Naive thymus-derived CD4-positive, alpha-beta T cell (primary cell): ENCODE measurements around the gene CAMSAP1. TPM values are rescaled to one million over a fixed set of nuclear protein-coding genes. Genes with fewer than 3 reads are reported as not detected.

Experiments
- ATAC-seq: fragments of 150-1000 bp; cut with Tn5 transposase; 2 replicates; pipeline ENCODE4 v1.10.0; 2021; ENCODE audit warnings: mild to moderate bottlenecking, moderate library complexity
- CTCF ChIA-PET: fragments of 350-600 bp; sonication (Branson Sonifier 250); formaldehyde crosslinking; loops from one replicate; lab custom pipeline; 2021; ENCODE audit warnings: antibody characterized with exemption; lab: Charles Lee
- POLR2A ChIA-PET: fragments of 350-600 bp; sonication (Branson Sonifier 250); formaldehyde crosslinking; loops from one replicate; lab custom pipeline; 2021; ENCODE audit warnings: antibody characterized with exemption, inconsistent platforms; lab: Charles Lee
- DNase-seq, 9 donors: peaks; one replicate each; pipeline versions ENCODE4 v3.0.0 to v3.0.0-alpha.2; 2020 to 2022; ENCODE audit warnings: mixed read lengths in 1 of 9
- H3K27ac ChIP-seq: one replicate; pipeline ENCODE4 v1.7.0; 2013; ENCODE audit warnings: mild to moderate bottlenecking, low read depth, low read length, moderate library complexity
- H3K27me3 ChIP-seq, 2 donors: one replicate each; pipeline ENCODE4 v1.7.0; 2013; ENCODE audit warnings: low read length in 2 of 2, mild to moderate bottlenecking in 2 of 2, moderate library complexity in 2 of 2; ENCODE audit not compliant: control insufficient read depth in 2 of 2, insufficient read depth in 2 of 2
- H3K36me3 ChIP-seq, 3 experiments: 1 replicate in 2 of 3; 2 replicates in 1 of 3; pipeline ENCODE4 v1.7.0; 2013; ENCODE audit warnings: low read length in 3 of 3, mild to moderate bottlenecking in 3 of 3, moderate library complexity in 1 of 3; ENCODE audit not compliant: insufficient read depth in 3 of 3, control insufficient read depth in 2 of 3
- H3K4me1 ChIP-seq, 2 donors: one replicate each; pipeline ENCODE4 v1.7.0; 2013; ENCODE audit warnings: low read length in 2 of 2, mild to moderate bottlenecking in 2 of 2, moderate library complexity in 1 of 2; ENCODE audit not compliant: control insufficient read depth in 2 of 2, insufficient read depth in 2 of 2
- H3K4me3 ChIP-seq: 2 replicates; pipeline ENCODE4 v1.7.0; 2013; ENCODE audit warnings: mild to moderate bottlenecking, low read length
- H3K9me3 ChIP-seq, 3 experiments: 1 replicate in 2 of 3; 2 replicates in 1 of 3; pipeline ENCODE4 v1.7.0; 2013; ENCODE audit warnings: low read length in 3 of 3; ENCODE audit not compliant: control insufficient read depth in 2 of 3
- H3K27ac Mint-ChIP-seq, 9 donors: one replicate each; pipeline ENCODE4 v1.8.0; 2020 to 2022; ENCODE audit warnings: mixed read lengths in 9 of 9, mild to moderate bottlenecking in 8 of 9, moderate library complexity in 5 of 9, inconsistent platforms in 2 of 9
- H3K27me3 Mint-ChIP-seq, 5 donors: one replicate each; pipeline ENCODE4 v1.8.0; 2021 to 2022; ENCODE audit warnings: mixed read lengths in 5 of 5, mild to moderate bottlenecking in 1 of 5
- H3K36me3 Mint-ChIP-seq, 5 donors: one replicate each; pipeline ENCODE4 v1.8.0; 2020 to 2022; ENCODE audit warnings: mixed read lengths in 5 of 5, mild to moderate bottlenecking in 3 of 5, inconsistent platforms in 1 of 5
- H3K4me1 Mint-ChIP-seq, 7 donors: one replicate each; pipeline ENCODE4 v1.8.0; 2020 to 2022; ENCODE audit warnings: mixed read lengths in 7 of 7, mild to moderate bottlenecking in 3 of 7, inconsistent platforms in 1 of 7
- H3K4me3 Mint-ChIP-seq, 10 donors: one replicate each; pipeline ENCODE4 v1.8.0; 2020 to 2022; ENCODE audit warnings: mild to moderate bottlenecking in 10 of 10, mixed read lengths in 10 of 10, moderate library complexity in 6 of 10, inconsistent platforms in 2 of 10
- H3K9me3 Mint-ChIP-seq, 11 donors: one replicate each; pipeline ENCODE4 v1.8.0; 2020 to 2022; ENCODE audit warnings: mixed read lengths in 11 of 11, mild to moderate bottlenecking in 4 of 11, inconsistent platforms in 1 of 11, moderate library complexity in 1 of 11
- intact Hi-C, 2 donors: fragments of 100-400 bp; cut with micrococcal nuclease; formaldehyde crosslinking; loops; one replicate each; pipeline ENCODE4 v1.15.1; 2023
- polyA plus RNA-seq, 2 donors: library from polyadenylated mRNA; unstranded; fragments of 300-500 nt; fragmentation: Illumina TruSeq; gene quantifications; one replicate each; pipeline ENCODE4 v1.2.3, GENCODE V29; 2021
- total RNA-seq, 6 experiments: library from RNA in 5 of 6; stranded (reverse) in 5 of 6; gene quantifications; 1 replicate in 5 of 6; 2 replicates in 1 of 6; pipeline ENCODE4 v1.2.3 and lab custom pipeline; 2021 to 2026

The CAMSAP1 gene
- total and polyA plus RNA-seq, 7 experiments from 2014 or later, result 0.65 to 34.3 (median 21.5) TPM

DNA sequence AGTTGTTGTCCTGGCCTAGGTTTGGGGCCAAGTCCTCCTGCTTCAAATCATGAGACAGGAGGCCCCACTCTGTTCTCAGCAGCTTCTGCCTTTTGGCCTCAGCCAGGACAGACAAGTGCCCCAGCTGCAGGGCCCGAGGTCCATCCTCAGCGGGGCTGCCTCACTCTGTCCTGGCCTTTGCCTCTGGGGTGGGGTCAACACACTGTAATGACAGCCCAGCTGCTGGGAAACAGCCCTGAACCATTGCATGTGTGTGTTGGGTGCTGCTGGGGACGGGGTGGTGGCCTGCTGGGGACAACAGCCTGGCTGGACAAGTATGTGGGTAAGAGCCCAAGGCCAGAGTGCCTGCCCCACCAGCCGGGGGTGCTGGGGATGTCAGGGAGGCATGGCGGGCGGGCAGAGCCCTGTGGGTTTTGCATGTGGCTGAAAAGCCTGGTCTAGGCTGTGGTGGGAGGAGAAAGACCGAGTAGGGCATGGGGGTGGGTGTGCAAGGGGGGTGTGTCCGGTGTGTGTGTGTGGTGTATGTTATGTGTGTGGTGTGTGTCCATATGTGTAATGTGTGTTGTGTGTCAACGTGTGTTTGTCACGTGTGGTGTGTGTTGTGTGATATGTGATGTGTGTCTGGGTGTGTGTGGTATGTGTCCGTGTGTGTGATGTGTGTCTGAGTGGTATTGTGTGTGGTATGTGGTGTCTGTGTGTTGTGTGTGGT lies 133.7 kb downstream of the CAMSAP1 start:
- Histone ChIP-seq H3K9me3 (no peaks in the 10 kb centered on the region), H3K4me3 (no peak overlapping the region), H3K4me1 (no peaks in the 10 kb centered on the region), H3K27ac (no peak overlapping the region), H3K27me3 (no peaks in the 10 kb centered on the region), H3K36me3 (no peaks in the 10 kb centered on the region)
- POLR2A ChIA-PET, result no interaction called here
- DNase-seq, result no peak
- Mint-ChIP-seq H3K36me3 (no peaks in the 10 kb centered on the region), H3K4me3 (no peak overlapping the region), H3K27me3 (no peaks in the 10 kb centered on the region), H3K9me3 (peaks cover 0 to 3% (median 0%) of the 10 kb centered on the region in 11 donors), H3K27ac (no peak overlapping the region), H3K4me1 (peaks cover 0 to 2% (median 0%) of the 10 kb centered on the region in 7 donors)
- intact Hi-C loops, result no loop called here
- ATAC-seq, result no peak
- CTCF ChIA-PET, result no interaction called here

DNA sequence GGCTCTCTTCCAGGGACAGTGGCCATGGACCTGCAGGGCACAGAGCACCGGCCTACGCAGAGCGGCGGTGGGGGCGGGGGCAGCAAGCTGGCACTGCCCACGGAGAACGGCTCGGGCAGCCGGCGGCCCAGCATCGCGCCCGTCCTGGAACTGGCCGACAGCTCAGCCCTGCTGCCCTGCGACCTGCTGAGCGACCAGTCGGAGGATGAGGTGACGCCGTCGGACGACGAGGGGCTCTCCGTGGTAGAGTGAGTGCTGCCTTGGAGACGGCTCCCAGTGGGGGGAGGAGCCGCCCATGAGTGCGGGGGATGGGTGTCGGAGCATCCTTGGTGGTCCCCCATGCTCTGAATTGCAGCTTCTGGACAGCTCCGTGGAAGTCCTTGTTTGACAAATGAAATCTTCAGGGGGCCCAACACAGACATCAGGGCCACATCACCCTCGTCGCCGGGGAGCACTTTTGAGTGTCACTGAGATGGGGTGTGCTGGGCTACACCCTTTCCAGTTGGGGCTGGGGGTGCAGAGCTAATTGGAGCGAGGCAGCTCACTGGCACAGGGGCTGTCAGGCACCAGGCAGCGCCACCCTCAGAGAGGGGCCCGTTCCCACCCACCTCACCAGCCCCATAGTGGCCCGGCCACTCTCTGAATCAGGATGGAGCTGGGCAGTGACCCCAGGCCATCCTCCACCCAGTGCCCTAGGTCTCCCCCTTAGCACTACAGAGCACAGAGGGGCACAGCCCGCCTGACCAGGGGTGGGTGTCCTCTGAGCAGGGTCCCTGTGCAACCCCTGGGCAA lies 134.4 kb downstream of the CAMSAP1 start:
- Mint-ChIP-seq H3K27me3 (no peaks in the 10 kb centered on the region), H3K36me3 (no peaks in the 10 kb centered on the region), H3K4me3 (no peak overlapping the region), H3K27ac (no peak overlapping the region), H3K9me3 (peaks cover 0 to 3% (median 0%) of the 10 kb centered on the region in 11 donors), H3K4me1 (peaks cover 0 to 2% (median 0%) of the 10 kb centered on the region in 7 donors)
- no peak overlapping the region for H3K4me3 ChIP-seq
- intact Hi-C loops, result no loop called here
- H3K27ac ChIP-seq, result no peak overlapping the region
- H3K9me3 ChIP-seq, result no peaks in the 10 kb centered on the region
- CTCF ChIA-PET, result no interaction called here
- no peaks in the 10 kb centered on the region for H3K27me3 ChIP-seq
- POLR2A ChIA-PET, result no interaction called here
- H3K4me1 ChIP-seq, result no peaks in the 10 kb centered on the region
- H3K36me3 ChIP-seq, result no peaks in the 10 kb centered on the region
- ATAC-seq, result no peak
- no peak for DNase-seq

DNA sequence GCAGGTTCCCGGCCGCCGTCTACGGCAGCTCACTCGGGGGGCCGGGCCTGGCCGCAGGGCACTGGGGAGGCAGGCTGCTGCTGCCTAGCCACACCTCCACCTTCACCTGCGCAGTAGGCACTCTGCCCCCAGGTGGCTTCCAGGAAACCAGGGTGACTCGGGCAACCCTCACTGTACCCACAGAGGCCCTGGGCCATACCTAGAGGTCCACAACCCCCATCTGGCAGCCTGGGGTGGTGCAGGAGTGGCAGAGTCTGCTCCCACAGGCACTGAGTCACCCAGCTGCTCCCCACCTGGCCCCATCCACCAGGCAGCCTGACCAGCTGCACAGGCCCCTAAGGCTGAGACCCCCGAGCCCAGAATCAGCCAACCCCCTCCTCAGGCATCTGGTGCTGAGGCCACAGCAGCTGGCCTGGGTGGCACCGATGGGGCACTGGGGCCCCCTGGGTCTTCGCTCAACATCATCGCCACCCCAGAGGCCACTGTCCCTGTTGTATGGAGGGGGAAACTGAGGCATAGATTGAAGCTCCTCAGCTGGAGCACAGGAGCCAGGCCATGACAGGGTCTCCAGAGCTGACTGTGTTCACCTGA lies 135.2 kb downstream of the CAMSAP1 start:
- POLR2A ChIA-PET, result no interaction called here

DNA sequence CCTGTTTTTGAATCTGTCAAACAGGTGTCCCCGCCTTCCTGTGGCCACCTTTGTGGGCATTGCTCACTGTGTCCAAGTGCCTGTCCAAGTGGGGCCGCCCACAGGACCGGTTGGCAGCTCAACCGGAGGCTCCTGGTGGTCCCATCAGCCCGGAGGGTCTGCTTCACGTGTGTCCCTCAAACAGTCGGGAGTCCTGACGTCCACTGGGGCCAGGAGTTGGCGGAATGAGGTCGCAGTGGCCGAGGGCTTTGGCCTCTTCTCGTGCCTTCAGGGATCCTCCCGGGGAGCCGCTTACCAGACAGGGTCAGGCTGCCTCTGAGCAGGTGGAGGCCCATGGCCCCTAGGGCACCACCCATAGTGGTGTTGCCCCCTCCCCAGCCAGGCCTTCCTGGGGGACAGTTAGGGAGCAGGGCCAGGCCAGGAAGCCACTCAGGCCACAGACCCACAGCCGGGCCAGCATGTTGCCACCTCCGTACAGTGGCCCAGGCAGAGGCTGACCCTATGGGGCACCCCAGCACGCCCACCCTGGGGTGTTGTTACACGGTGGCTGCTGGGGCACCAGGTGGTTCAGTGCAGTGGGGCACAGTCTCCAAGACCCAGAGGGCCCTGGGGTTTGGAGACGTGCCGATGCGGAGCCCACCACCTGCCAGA lies 135.8 kb downstream of the CAMSAP1 start:
- no peaks in the 10 kb centered on the region for H3K27me3 Mint-ChIP-seq
- intact Hi-C loops, result no loop called here
- no peak overlapping the region for H3K4me3 Mint-ChIP-seq
- ATAC-seq (no peak), DNase-seq (no peak)
- H3K9me3 Mint-ChIP-seq, result peaks cover 0 to 5% (median 0%) of the 10 kb centered on the region in 11 donors
- CTCF ChIA-PET, result no interaction called here
- H3K27ac ChIP-seq, result no peak overlapping the region
- no peaks in the 10 kb centered on the region for H3K27me3 ChIP-seq
- H3K4me3 ChIP-seq, result no peak overlapping the region
- no peaks in the 10 kb centered on the region for H3K4me1 ChIP-seq
- no peak overlapping the region for H3K27ac Mint-ChIP-seq
- no peaks in the 10 kb centered on the region for H3K4me1 Mint-ChIP-seq
- peaks cover 0 to 10% (median 0%) of the 10 kb centered on the region in 3 experiments for H3K9me3 ChIP-seq
- H3K36me3 ChIP-seq, result no peaks in the 10 kb centered on the region
- POLR2A ChIA-PET, result no interaction called here
- H3K36me3 Mint-ChIP-seq, result no peaks in the 10 kb centered on the region

More for the DNA sequence above, 135.2 kb downstream of the CAMSAP1 start:
- no peaks in the 10 kb centered on the region for H3K36me3 ChIP-seq
- Mint-ChIP-seq H3K36me3 (no peaks in the 10 kb centered on the region), H3K4me3 (no peak overlapping the region), H3K27ac (no peak overlapping the region), H3K9me3 (peaks cover 0 to 3% (median 0%) of the 10 kb centered on the region in 11 donors), H3K4me1 (no peaks in the 10 kb centered on the region), H3K27me3 (no peaks in the 10 kb centered on the region)
- peaks cover 0 to 5% (median 0%) of the 10 kb centered on the region in 3 experiments for H3K9me3 ChIP-seq
- H3K4me1 ChIP-seq, result no peaks in the 10 kb centered on the region
- no peak overlapping the region for H3K4me3 ChIP-seq
- no peak overlapping the region for H3K27ac ChIP-seq
- no peak for ATAC-seq
- CTCF ChIA-PET, result no interaction called here
- DNase-seq, result no peak
- H3K27me3 ChIP-seq, result no peaks in the 10 kb centered on the region
- intact Hi-C loops, result no loop called here

- Mint-ChIP-seq H3K9me3 (peaks cover 0 to 13% (median 6%) of the 10 kb centered on the region in 11 donors), H3K36me3 (no peaks in the 10 kb centered on the region), H3K27ac (no peak overlapping the region), H3K27me3 (no peaks in the 10 kb centered on the region), H3K4me3 (no peak overlapping the region), H3K4me1 (no peaks in the 10 kb centered on the region)
- no peaks in the 10 kb centered on the region for H3K27me3 ChIP-seq
- intact Hi-C loops, result no loop called here
- H3K4me1 ChIP-seq, result no peaks in the 10 kb centered on the region
- no peak for DNase-seq
- CTCF ChIA-PET, result no interaction called here
- H3K27ac ChIP-seq, result no peak overlapping the region
- H3K9me3 ChIP-seq, result peaks cover 0 to 18% (median 3%) of the 10 kb centered on the region in 3 experiments
- no peaks in the 10 kb centered on the region for H3K36me3 ChIP-seq
- no peak overlapping the region for H3K4me3 ChIP-seq
- no peak for ATAC-seq
- POLR2A ChIA-PET, result no interaction called here
These were observed 136.6 kb downstream of the CAMSAP1 start for GRCh38 chr9:135770771-135771170.

DNA sequence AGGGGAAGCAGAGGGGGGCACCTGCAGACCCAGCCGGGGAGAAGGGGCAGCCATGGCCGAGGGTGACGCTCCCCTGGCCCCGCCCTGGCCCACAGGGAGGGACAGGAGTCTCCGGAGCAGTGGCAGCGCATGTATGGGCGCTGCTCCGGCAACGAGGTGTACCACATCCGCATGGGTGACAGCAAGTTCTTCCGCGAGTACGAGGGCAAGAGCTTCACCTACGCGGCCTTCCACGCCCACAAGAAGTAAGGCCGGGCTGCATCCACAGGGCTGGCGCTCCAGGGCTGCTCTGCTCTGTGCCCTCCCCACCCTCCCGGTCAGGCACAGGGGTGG lies 137.2 kb downstream of the CAMSAP1 start:
- H3K36me3 ChIP-seq, result no peaks in the 10 kb centered on the region
- no peak overlapping the region for H3K4me3 ChIP-seq
- CTCF ChIA-PET, result no interaction called here
- H3K4me3 Mint-ChIP-seq, result no peak overlapping the region
- no peaks in the 10 kb centered on the region for H3K27me3 ChIP-seq
- peaks cover 0 to 15% (median 6%) of the 10 kb centered on the region in 11 donors for H3K9me3 Mint-ChIP-seq
- H3K9me3 ChIP-seq, result peaks cover 0 to 24% (median 4%) of the 10 kb centered on the region in 3 experiments
- no peaks in the 10 kb centered on the region for H3K36me3 Mint-ChIP-seq
- H3K27ac Mint-ChIP-seq, result no peak overlapping the region
- no peaks in the 10 kb centered on the region for H3K4me1 Mint-ChIP-seq
- ATAC-seq (no peak), DNase-seq (no peak)
- no peak overlapping the region for H3K27ac ChIP-seq
- POLR2A ChIA-PET, result no interaction called here
- intact Hi-C loops, result no loop called here
- H3K4me1 ChIP-seq, result no peaks in the 10 kb centered on the region
- no peaks in the 10 kb centered on the region for H3K27me3 Mint-ChIP-seq
